Mesendoderm (in vitro differentiated cells): ENCODE results near the gene RER1.

ENCODE experiments used
- DNase-seq: peaks from one replicate; pipeline ENCODE4 v3.0.0; 2013
- H2AK5ac ChIP-seq: 2 replicates; pipeline ENCODE4 v1.6.1; 2013; ENCODE audit warnings: low read length, inconsistent platforms
- H2BK120ac ChIP-seq: 2 replicates; pipeline ENCODE4 v1.6.1; 2013; ENCODE audit warnings: low read depth, mild to moderate bottlenecking, low read length, moderate library complexity, mixed read lengths
- H2BK15ac ChIP-seq: replicated peaks from 2 replicates; pipeline ENCODE4 v1.6.1; 2013; ENCODE audit warnings: low read depth, mild to moderate bottlenecking, moderate library complexity
- H2BK5ac ChIP-seq: 2 replicates; pipeline ENCODE4 v1.6.1; 2013; ENCODE audit warnings: low read length, inconsistent platforms
- H3K18ac ChIP-seq: 2 replicates; pipeline ENCODE4 v1.6.1; 2013; ENCODE audit warnings: mild to moderate bottlenecking, low read length, mixed read lengths
- H3K23ac ChIP-seq: one replicate; pipeline ENCODE4 v1.6.1; 2013; ENCODE audit warnings: low read length
- H3K27ac ChIP-seq: 2 replicates; pipeline ENCODE4 v1.5.1; 2013; ENCODE audit warnings: low read depth, mild to moderate bottlenecking, inconsistent platforms, low read length, moderate library complexity
- H3K27me3 ChIP-seq: 2 replicates; pipeline ENCODE4 v1.6.1; 2013; ENCODE audit warnings: low read length, control low read depth, mild to moderate bottlenecking, inconsistent platforms; ENCODE audit not compliant: insufficient read depth, poor library complexity
- H3K36me3 ChIP-seq: 2 replicates; pipeline ENCODE4 v1.6.1; 2013; ENCODE audit warnings: low read length, inconsistent platforms; ENCODE audit not compliant: control insufficient read depth, insufficient read depth
- H3K4ac ChIP-seq: one replicate; pipeline ENCODE4 v1.6.1; 2013; ENCODE audit warnings: low read depth, mild to moderate bottlenecking, low read length, moderate library complexity
- H3K4me1 ChIP-seq: 2 replicates; pipeline ENCODE4 v1.6.1; 2013; ENCODE audit warnings: low read depth, low read length, inconsistent platforms; ENCODE audit not compliant: control insufficient read depth
- H3K4me2 ChIP-seq: 2 replicates; pipeline ENCODE4 v1.6.1; 2013; ENCODE audit warnings: low read length
- H3K4me3 ChIP-seq: 2 replicates; pipeline ENCODE4 v1.5.1; 2013; ENCODE audit warnings: mild to moderate bottlenecking, low read length
- H3K56ac ChIP-seq: one replicate; pipeline ENCODE4 v1.6.1; 2013; ENCODE audit warnings: low read length
- H3K79me1 ChIP-seq: 2 replicates; pipeline ENCODE4 v1.6.1; 2013; ENCODE audit warnings: low read length, inconsistent platforms
- H3K79me2 ChIP-seq: 2 replicates; pipeline ENCODE4 v1.6.1; 2013; ENCODE audit warnings: mild to moderate bottlenecking, low read length; ENCODE audit not compliant: control insufficient read depth, insufficient read depth
- H3K9ac ChIP-seq: 2 replicates; pipeline ENCODE4 v1.6.1; 2013; ENCODE audit warnings: low read length, inconsistent platforms
- H4K5ac ChIP-seq: one replicate; pipeline ENCODE4 v1.6.1; 2013; ENCODE audit warnings: low read length
- H4K8ac ChIP-seq: one replicate; pipeline ENCODE4 v1.6.1; 2013; ENCODE audit warnings: low read depth, mild to moderate bottlenecking, control low read depth, low read length, moderate library complexity
- WGBS: extraction: QIAGEN DNeasy Blood & Tissue Kit; methylation state at CpG from one replicate; pipeline ENCODE4 v1.1.7; 2013; ENCODE audit warnings: low lambda C conversion rate, missing lambda C conversion rate; ENCODE audit not compliant: insufficient coverage; ENCODE audit errors: extremely low coverage; 5-methylcytosine and 5-hydroxymethylcytosine counted together

RER1 gene

GRCh38 chr1:2345297-2346075, 46.2 kb upstream of the RER1 start:
- Histone ChIP-seq H3K56ac (no peak overlapping the region), H3K27ac (no peak overlapping the region), H3K9ac (no peak overlapping the region), H3K4ac (no peak overlapping the region), H2BK120ac (no peak overlapping the region), H3K79me1 (no peaks in the 10 kb centered on the region), H4K8ac (no peak overlapping the region), H3K4me3 (no peak overlapping the region), H3K4me2 (no peak overlapping the region), H3K79me2 (no peaks in the 10 kb centered on the region), H2BK5ac (no peak overlapping the region), H3K4me1 (no peaks in the 10 kb centered on the region), H3K23ac (no peak overlapping the region), H4K5ac (no peak overlapping the region), H2BK15ac (no peak overlapping the region), H2AK5ac (no peak overlapping the region), H3K18ac (no peak overlapping the region), H3K27me3 (no peaks in the 10 kb centered on the region), H3K36me3 (no peaks in the 10 kb centered on the region)
- WGBS = no CpG with 5 or more reads among the region's 24 CpGs
- DNase-seq = no peak

GRCh38 chr1:2346691-2347408, 44.8 kb upstream of the RER1 start:
- no peak overlapping the region for H3K4ac ChIP-seq
- no peak for DNase-seq
- H3K18ac ChIP-seq = no peak overlapping the region

GRCh38 chr1:2347409-2347785, 44.2 kb upstream of the RER1 start:
- Histone ChIP-seq H3K9ac (no peak overlapping the region), H3K27me3 (no peaks in the 10 kb centered on the region), H3K4me3 (no peak overlapping the region), H3K18ac (no peak overlapping the region), H3K79me1 (no peaks in the 10 kb centered on the region), H2BK120ac (no peak overlapping the region), H3K56ac (no peak overlapping the region), H3K79me2 (no peaks in the 10 kb centered on the region), H2BK15ac (no peak overlapping the region), H4K5ac (no peak overlapping the region), H2AK5ac (no peak overlapping the region), H3K23ac (no peak overlapping the region), H3K4ac (no peak overlapping the region), H3K27ac (no peak overlapping the region), H2BK5ac (no peak overlapping the region), H3K36me3 (no peaks in the 10 kb centered on the region), H4K8ac (no peak overlapping the region), H3K4me2 (no peak overlapping the region), H3K4me1 (no peaks in the 10 kb centered on the region)
- WGBS = no CpG with 5 or more reads among the region's 13 CpGs
- DNase-seq = no peak

More at GRCh38 chr1:2346691-2347408, 44.8 kb upstream of the RER1 start:
- H2BK15ac ChIP-seq = no peak overlapping the region
- no peak overlapping the region for H3K23ac ChIP-seq
- no CpG with 5 or more reads among the region's 17 CpGs for WGBS
- no peak overlapping the region for H4K8ac ChIP-seq
- no peak overlapping the region for H2BK5ac ChIP-seq
- H3K27me3 ChIP-seq = no peaks in the 10 kb centered on the region
- H3K36me3 ChIP-seq = no peaks in the 10 kb centered on the region
- H3K9ac ChIP-seq = no peak overlapping the region
- no peak overlapping the region for H2BK120ac ChIP-seq
- H3K79me2 ChIP-seq = no peaks in the 10 kb centered on the region
- H3K4me2 ChIP-seq = no peak overlapping the region
- no peak overlapping the region for H3K4me3 ChIP-seq
- no peaks in the 10 kb centered on the region for H3K4me1 ChIP-seq
- H4K5ac ChIP-seq = no peak overlapping the region
- no peak overlapping the region for H3K27ac ChIP-seq
- no peak overlapping the region for H3K56ac ChIP-seq
- no peaks in the 10 kb centered on the region for H3K79me1 ChIP-seq
- no peak overlapping the region for H2AK5ac ChIP-seq

GRCh38 chr1:2347896-2348295, 43.7 kb upstream of the RER1 start:
- H3K4me3 ChIP-seq = no peak overlapping the region
- no peak overlapping the region for H2BK120ac ChIP-seq
- no peaks in the 10 kb centered on the region for H3K36me3 ChIP-seq
- H2AK5ac ChIP-seq = no peak overlapping the region
- no peak overlapping the region for H3K23ac ChIP-seq
- H3K27ac ChIP-seq = no peak overlapping the region
- no peak overlapping the region for H3K18ac ChIP-seq
- no peaks in the 10 kb centered on the region for H3K79me2 ChIP-seq
- H3K79me1 ChIP-seq = no peaks in the 10 kb centered on the region
- WGBS = no CpG with 5 or more reads among the region's 23 CpGs
- H3K27me3 ChIP-seq = no peaks in the 10 kb centered on the region
- H3K4me2 ChIP-seq = no peak overlapping the region
- no peak overlapping the region for H4K8ac ChIP-seq
- H4K5ac ChIP-seq = no peak overlapping the region
- peak; percentile 26 for DNase-seq
- no peak overlapping the region for H3K9ac ChIP-seq
- no peak overlapping the region for H2BK5ac ChIP-seq
- H3K4me1 ChIP-seq = no peaks in the 10 kb centered on the region
- H3K56ac ChIP-seq = no peak overlapping the region
- no peak overlapping the region for H2BK15ac ChIP-seq
- no peak overlapping the region for H3K4ac ChIP-seq

- H3K18ac ChIP-seq = no peak overlapping the region
- H3K4me1 ChIP-seq = no peaks in the 10 kb centered on the region
- H3K9ac ChIP-seq = no peak overlapping the region
- no peak overlapping the region for H2AK5ac ChIP-seq
- no peak overlapping the region for H3K56ac ChIP-seq
- no peak overlapping the region for H3K4me2 ChIP-seq
- H2BK120ac ChIP-seq = no peak overlapping the region
- no peaks in the 10 kb centered on the region for H3K79me1 ChIP-seq
- no peaks in the 10 kb centered on the region for H3K79me2 ChIP-seq
- WGBS = no CpG with 5 or more reads among the region's 59 CpGs
- H2BK5ac ChIP-seq = no peak overlapping the region
- H3K27me3 ChIP-seq = no peaks in the 10 kb centered on the region
- no peak overlapping the region for H4K5ac ChIP-seq
- no peak overlapping the region for H3K23ac ChIP-seq
- H3K4ac ChIP-seq = no peak overlapping the region
- no peak overlapping the region for H2BK15ac ChIP-seq
- H4K8ac ChIP-seq = no peak overlapping the region
- H3K27ac ChIP-seq = no peak overlapping the region
- no peak for DNase-seq
- H3K4me3 ChIP-seq = no peak overlapping the region
- no peaks in the 10 kb centered on the region for H3K36me3 ChIP-seq
Observed at GRCh38 chr1:2348346-2349325, 43.0 kb upstream of the RER1 start.
